GM12864 (cell line): ENCODE data around the gene LLGL1.

Experiments
- DNase-seq: peaks from one replicate; pipeline ENCODE4 v3.0.0-alpha.2; 2011; ENCODE audit warnings: low read depth
- H3K4me3 ChIP-seq: 2 replicates; pipeline ENCODE4 v1.5.1; 2011; ENCODE audit warnings: mild to moderate bottlenecking, low read depth, low read length, control low read depth
- CTCF ChIP-seq: IDR thresholded peaks from 2 replicates; pipeline ENCODE4 v1.5.1; 2011; ENCODE audit warnings: low read depth, mild to moderate bottlenecking, moderate library complexity, low read length, control low read depth, inconsistent platforms; ENCODE audit errors: missing control alignments

Gene LLGL1

GRCh38 chr17:18256776-18257175, 31.3 kb downstream of the LLGL1 start:
- H3K4me3 ChIP-seq: no peak overlapping the region
- no peak for TF ChIP-seq CTCF

GRCh38 chr17:18257268-18257981, 32.0 kb downstream of the LLGL1 start:
- TF ChIP-seq CTCF: no peak
- H3K4me3 ChIP-seq: peak overlapping the region; percentile 87
- no peak for DNase-seq

More at GRCh38 chr17:18256776-18257175, 31.3 kb downstream of the LLGL1 start:
- DNase-seq: no peak

GRCh38 chr17:18257982-18258355, 32.5 kb downstream of the LLGL1 start:
- H3K4me3 ChIP-seq: peak overlapping the region; percentile 87
- no peak for TF ChIP-seq CTCF
- DNase-seq: no peak

- peak within 1 kb of the TSS; percentile 87 for H3K4me3 ChIP-seq
- no peak for DNase-seq
- TF ChIP-seq CTCF: no peak
These were observed 33.1 kb downstream of the LLGL1 start, which contains the start of gene FLII for GRCh38 chr17:18258356-18259038. Gene FLII (minus strand): TSS chr17:18258738. CDS start chr17:18258690, 48 bp downstream.

GRCh38 chr17:18259621-18260331, 34.3 kb downstream of the LLGL1 start:
- no peak for TF ChIP-seq CTCF
- H3K4me3 ChIP-seq: peak overlapping the region; percentile 70
- no peak for DNase-seq

GRCh38 chr17:18260332-18261145, 35.1 kb downstream of the LLGL1 start, which contains the start of gene MIEF2:
Gene MIEF2 (plus strand): TSS chr17:18260662. CDS start chr17:18262721, 2,059 bp downstream.
- H3K4me3 ChIP-seq: peak within 1 kb of the TSS; percentile 70
- no peak for TF ChIP-seq CTCF
- peak; percentile 85 for DNase-seq
